CD4-positive, alpha-beta T cell treated with Interleukin-4 for 1 hour (primary cell): Measurements from ENCODE around the gene RIPK4.
"Not testable (repeated sequence)": the region's sequence is repeated elsewhere in the genome, so short reads cannot be mapped to it uniquely, and the experiment has no call there.

ENCODE experiments used
- DNase-seq, 2 donors: peaks; one replicate each; pipeline ENCODE4 v3.0.0-alpha.2; 2020 to 2022

RIPK4 gene

GRCh38 chr21:41712730-41713129, 54.1 kb downstream of the RIPK4 start:
- DNase-seq = no peak

- no peak for DNase-seq
These were observed 54.7 kb downstream of the RIPK4 start for GRCh38 chr21:41712201-41712600.

GRCh38 chr21:41711416-41712007, 55.3 kb downstream of the RIPK4 start:
- no peak for DNase-seq

- no peak for DNase-seq
These were observed 56.1 kb downstream of the RIPK4 start for GRCh38 chr21:41710823-41711160.

GRCh38 chr21:41709965-41710822, 56.7 kb downstream of the RIPK4 start:
- no peak for DNase-seq

- no peak for DNase-seq
These were observed 57.7 kb downstream of the RIPK4 start for GRCh38 chr21:41709166-41709565.

GRCh38 chr21:41707960-41708330, 58.9 kb downstream of the RIPK4 start:
- no peak for DNase-seq

GRCh38 chr21:41707231-41707959, 59.5 kb downstream of the RIPK4 start:
- no peak for DNase-seq

- DNase-seq = no peak
These were observed 60.2 kb downstream of the RIPK4 start for GRCh38 chr21:41706678-41707077.

- no peak for DNase-seq
These were observed 60.6 kb downstream of the RIPK4 start for GRCh38 chr21:41706263-41706639.

GRCh38 chr21:41705546-41706262, 61.1 kb downstream of the RIPK4 start:
- no peak for DNase-seq

GRCh38 chr21:41703857-41704501, 62.9 kb downstream of the RIPK4 start:
- DNase-seq = no peak

GRCh38 chr21:41701749-41702148, 65.1 kb downstream of the RIPK4 start:
- peak in 1 of 2 donors; percentile 36 for DNase-seq

GRCh38 chr21:41699311-41699710, 67.5 kb downstream of the RIPK4 start:
- no peak for DNase-seq

GRCh38 chr21:41698071-41698470, 68.8 kb downstream of the RIPK4 start:
- no peak for DNase-seq

GRCh38 chr21:41695513-41695912, 71.3 kb downstream of the RIPK4 start:
- no peak for DNase-seq

- DNase-seq = not testable (repeated sequence)
These were observed 72.8 kb downstream of the RIPK4 start for GRCh38 chr21:41694042-41694441.

- no peak for DNase-seq
These were observed 74.7 kb downstream of the RIPK4 start for GRCh38 chr21:41692185-41692565.

GRCh38 chr21:41691205-41692184, 75.4 kb downstream of the RIPK4 start:
- DNase-seq = no peak
